HG03469 (cell line): ENCODE results near the gene ANKRD23.
A peak's percentile ranks its signal among the peaks of the same experiment; 100 is the strongest.
"Not testable (repeated sequence)": the region's sequence is repeated elsewhere in the genome, so short reads cannot be mapped to it uniquely, and the experiment has no call there.

Experiments used
- ATAC-seq: cut with Tn5 transposase; IDR thresholded peaks from one replicate; pipeline ENCODE4 v1.9.1; 2021; ENCODE audit warnings: mild to moderate bottlenecking, moderate library complexity, moderate number of reproducible peaks; ENCODE audit not compliant: unreplicated experiment

The ANKRD23 gene

GRCh38 chr2:96801005-96801785 lies 42.6 kb downstream of the ANKRD23 start:
- ATAC-seq = peak; percentile 62

DNA sequence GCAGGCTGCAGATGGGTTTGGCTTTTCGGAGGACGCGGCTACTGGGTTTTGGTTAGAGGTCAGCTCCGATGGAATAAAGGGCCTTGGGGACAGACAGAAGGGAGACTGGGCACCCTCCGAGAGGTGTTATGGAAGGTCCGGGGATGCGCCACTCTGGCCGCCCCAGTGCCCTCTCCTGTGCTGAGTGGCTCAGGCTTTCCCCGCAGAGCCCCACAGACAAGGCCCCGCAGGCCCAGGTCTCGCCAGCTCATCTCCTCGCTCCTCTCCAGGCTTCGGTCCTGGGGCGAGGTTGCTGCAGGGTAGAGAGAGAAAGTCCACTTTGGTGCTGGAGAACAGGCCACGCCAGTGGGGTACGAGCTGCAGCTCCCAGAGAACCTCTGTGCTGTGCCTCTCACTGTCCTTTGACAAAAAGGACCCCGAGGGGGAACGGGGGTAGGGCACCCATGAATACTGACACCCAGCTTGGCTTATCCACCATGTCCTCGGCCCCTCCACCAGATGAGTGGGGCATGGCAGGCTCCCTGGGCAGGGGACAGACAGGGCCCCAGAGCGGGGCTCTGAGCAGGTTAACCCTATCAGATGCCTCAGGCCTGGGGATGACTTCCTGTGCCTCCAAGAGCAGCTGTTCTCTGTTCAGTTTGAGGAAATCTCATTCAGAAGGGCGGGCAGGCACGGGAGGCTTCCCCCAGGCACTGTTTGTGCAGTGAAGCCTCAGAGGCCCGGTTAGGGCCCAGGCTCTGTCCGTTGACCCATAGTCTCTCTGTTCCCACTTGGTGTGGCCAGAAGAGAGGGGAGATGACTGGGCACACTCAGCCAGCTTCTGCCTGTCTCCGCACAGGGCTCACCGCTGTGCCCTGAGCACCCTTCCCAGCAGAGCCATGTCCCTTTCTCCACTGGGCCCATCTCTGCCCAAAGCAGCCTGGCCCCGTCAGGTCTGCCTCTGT lies 43.5 kb downstream of the ANKRD23 start:
- no peak for ATAC-seq

- no peak for ATAC-seq
Observed at GRCh38 chr2:96799623-96799935, 44.2 kb downstream of the ANKRD23 start.

DNA sequence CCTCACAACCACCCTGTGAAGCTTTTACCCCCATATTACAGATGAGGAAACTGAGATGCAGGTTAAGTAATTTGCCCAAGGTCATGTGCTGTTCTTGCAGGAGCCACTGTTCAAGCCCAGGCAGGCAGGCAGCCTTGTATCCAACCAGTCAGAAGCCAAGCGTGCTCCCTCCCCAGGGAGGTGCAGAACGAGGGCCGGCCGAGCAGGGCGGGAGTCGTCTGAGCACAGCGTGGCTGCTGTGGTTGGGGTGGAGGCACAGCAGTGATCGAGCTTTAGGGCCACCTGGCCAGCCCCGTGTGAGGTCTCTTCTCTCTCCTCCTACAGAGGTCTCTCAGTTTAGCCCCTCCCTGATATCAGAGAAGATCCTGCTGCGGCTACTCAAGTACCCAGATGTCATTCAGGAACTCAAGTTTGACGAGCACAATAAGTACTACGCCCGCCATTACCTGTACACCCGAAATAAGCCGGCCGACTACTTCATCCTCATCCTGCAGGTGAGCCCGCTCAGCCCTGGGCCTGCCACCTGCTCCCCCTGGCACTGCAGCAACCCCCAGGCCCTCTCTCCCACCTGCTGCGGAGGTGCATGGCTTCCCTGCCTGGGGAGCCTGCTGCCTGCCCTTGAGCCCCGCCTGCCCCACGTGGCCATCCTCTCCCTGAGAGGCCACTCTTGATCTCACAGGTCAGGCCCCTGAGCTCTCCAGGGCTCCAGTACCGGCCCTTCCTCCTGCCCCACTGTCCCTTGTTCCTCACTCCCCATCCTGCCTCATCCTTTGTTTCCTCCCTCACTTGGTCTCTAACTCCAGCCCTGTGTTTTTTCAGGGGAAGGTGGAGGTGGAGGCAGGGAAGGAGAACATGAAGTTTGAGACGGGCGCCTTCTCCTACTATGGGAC lies 44.8 kb downstream of the ANKRD23 start:
- ATAC-seq = no peak

DNA sequence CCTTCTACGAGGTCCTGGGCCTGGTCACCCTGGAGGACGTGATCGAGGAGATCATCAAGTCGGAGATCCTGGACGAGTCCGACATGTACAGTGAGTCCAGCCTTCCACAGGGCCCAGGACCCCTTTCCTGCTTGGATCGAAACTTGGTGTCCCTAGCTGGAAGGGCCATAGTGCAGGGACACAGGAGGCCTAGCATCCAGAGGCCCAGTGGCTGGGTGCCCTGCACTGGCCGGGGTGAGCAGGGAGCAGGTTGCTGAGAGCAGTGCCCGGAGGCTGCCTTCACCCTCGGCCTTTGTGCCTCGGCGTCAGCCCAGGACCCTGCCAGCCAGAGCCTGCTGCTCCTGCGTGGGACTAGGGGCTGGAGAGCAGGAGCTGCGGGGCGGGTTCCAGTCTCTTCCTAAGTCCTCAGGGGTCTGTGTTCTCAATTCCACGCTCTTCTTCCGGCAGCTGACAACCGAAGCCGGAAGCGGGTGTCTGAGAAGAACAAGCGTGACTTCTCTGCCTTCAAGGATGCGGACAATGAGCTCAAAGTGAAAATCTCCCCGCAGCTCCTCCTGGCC lies 46.7 kb downstream of the ANKRD23 start:
- no peak for ATAC-seq

DNA sequence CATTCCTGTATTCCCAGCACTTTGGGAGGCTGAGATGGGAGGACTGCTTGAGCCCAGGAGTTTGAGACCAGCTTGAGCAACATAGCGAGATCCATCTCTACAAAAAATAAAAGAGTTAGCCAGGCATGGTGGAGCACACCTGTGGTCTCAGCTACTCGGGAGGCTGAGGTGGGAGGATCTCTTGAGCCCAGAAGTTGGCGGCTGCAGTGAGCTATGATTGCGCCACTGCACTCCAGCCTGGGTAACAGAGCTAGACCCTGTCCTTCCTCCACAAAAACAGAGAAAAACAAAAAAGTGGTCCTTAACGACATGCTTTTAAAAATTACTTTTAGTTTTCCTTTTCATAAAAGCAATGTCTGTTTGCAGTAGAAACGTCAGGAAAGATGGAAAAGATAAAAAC lies 47.3 kb downstream of the ANKRD23 start:
- ATAC-seq = not testable (repeated sequence)

DNA sequence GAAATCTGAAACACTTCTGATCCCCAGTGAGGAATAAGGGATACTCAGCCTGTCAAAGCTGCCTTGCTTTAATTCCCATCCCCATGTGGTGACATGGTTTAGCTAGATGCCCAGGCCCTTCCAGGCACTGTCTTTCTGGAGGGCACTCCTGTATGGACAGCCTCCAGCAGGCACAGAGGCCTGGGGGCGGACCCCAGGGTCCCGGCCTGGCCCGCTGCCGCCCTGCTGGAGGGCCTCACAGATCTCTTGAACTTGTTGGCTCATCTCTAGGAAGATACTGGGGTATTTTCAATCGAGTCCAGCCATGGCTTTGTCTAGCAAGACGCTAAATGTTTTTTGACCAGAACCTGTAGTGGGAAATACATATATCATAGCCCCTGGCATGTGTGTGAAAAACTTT lies 48.7 kb downstream of the ANKRD23 start:
- no peak for ATAC-seq

GRCh38 chr2:96792772-96793749 lies 50.8 kb downstream of the ANKRD23 start:
- ATAC-seq = no peak

DNA sequence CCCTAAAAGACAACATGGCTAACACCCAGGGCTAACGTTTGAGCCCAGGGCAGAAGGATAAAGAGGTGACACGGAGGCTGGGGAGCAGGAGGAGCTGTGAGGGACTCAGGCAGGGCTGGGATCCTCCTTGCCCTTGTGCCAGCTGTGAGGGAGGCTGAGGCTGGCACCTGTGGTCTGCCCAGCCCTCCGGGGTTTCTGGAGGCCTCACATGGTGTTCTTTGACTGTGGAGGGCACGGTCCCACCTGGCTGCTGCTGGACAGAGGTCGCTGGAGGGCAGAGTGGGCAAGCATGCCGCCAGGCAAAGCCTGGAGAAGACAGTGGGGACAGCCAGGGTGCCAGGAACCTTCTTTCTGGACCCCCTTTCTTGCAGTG lies 54.6 kb downstream of the ANKRD23 start:
- no peak for ATAC-seq

DNA sequence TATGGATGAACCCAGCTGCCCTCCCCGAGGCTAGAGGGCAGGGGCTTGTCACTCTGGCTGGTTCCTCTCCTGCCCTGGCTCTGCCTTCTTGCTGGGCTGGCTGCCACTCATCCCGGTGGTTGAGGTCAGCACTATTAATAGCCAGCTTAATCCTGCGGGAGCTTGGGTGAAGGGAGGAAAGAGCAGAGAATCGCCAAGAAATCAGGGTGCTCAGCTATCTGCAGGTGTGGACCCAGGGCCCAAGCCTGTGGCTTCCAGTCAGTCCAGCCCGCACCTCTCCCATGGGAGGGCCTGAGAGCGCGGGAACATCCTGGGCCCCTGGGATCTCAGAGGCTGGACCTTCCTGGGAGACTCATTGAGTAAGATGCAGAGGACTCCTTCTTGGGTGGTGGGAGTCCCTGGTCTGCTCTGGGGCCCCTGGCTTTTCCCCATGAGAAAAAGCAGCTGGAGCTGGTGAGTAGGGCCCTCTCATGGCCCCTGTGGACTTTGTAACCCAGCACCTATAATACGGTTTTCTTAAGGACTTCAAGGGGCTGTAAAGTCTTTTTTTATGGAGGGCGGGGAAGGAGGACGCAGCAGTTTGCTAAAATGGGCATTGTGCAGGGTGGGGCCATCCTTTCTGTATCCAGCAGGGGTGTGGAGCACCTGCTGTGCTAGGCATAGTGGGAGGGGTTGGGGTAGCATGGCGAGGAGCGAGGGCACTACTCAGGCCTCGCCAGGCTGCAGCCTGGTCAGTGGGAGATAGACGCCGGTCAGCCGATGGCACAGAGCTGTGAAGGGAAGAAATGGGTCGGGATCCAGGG lies 55.2 kb downstream of the ANKRD23 start:
- ATAC-seq = no peak
